ENCODE measurements around the gene CIDEA. TPM values are rescaled to one million over a fixed set of nuclear protein-coding genes. Genes with fewer than 3 reads are reported as not detected.

Gene CIDEA
- total RNA-seq, 1 experiment from 2014 or later: 0.50 TPM

- TF ChIP-seq MLX (CRISPR knock-in tag; IDR thresholded peaks at IDR 0.05) (no peak), ATF1 (CRISPR knock-in tag; IDR thresholded peaks at IDR 0.05) (no peak), GABPB1 (CRISPR knock-in tag; IDR thresholded peaks at IDR 0.05) (no peak), ZBTB43 (CRISPR knock-in tag; IDR thresholded peaks at IDR 0.05) (no peak)
Measured at GRCh38 chr18:12255626-12256026, 1.5 kb downstream of the CIDEA start (continued).

GRCh38 chr18:12256951-12257350 lies 2.8 kb downstream of the CIDEA start:
- H3K27ac Mint-ChIP-seq: no peak overlapping the region
- H3K27me3 Mint-ChIP-seq (ENCODE audit: low read depth): peaks cover 57% of the 10 kb centered on the region
- H3K9me3 Mint-ChIP-seq: no peaks in the 10 kb centered on the region
- H3K4me3 Mint-ChIP-seq: no peak overlapping the region
- H3K4me1 Mint-ChIP-seq: peaks cover 24% of the 10 kb centered on the region
- ATAC-seq: no peak
- TF ChIP-seq NFE2L1 (CRISPR knock-in tag; IDR thresholded peaks at IDR 0.05): no peak
- no peak for TF ChIP-seq ZNF121 (CRISPR knock-in tag; IDR thresholded peaks at IDR 0.05)
- no peak for TF ChIP-seq MYBL2 (CRISPR knock-in tag; IDR thresholded peaks at IDR 0.05)
- TF ChIP-seq HMGA2 (CRISPR knock-in tag; IDR thresholded peaks at IDR 0.05): no peak
- TF ChIP-seq IRF1 (CRISPR knock-in tag; IDR thresholded peaks at IDR 0.05): no peak
- TF ChIP-seq ATF2 (CRISPR knock-in tag; IDR thresholded peaks at IDR 0.05; ENCODE audit: borderline replicate concordance, low read depth): no peak
- no peak for TF ChIP-seq GABPB1 (CRISPR knock-in tag; IDR thresholded peaks at IDR 0.05)
- no peak for TF ChIP-seq ZNF281 (CRISPR knock-in tag; IDR thresholded peaks at IDR 0.05)
- ChIA-PET POLR2A (no interaction called here), CTCF (interaction anchor here (2.0 to 5.7 kb wide), 2 partner anchors 10 to 15 kb away, joined by 14 to 50 read pairs; no protein-coding TSS in a partner anchor)
- no peaks in the 10 kb centered on the region for H3K36me3 Mint-ChIP-seq
- DNase-seq (ENCODE audit: low spot score): no peak

- H3K27ac Mint-ChIP-seq: no peak overlapping the region
- POLR2A ChIA-PET: no interaction called here
- H3K4me1 Mint-ChIP-seq: peaks cover 21% of the 10 kb centered on the region
- CTCF ChIA-PET: interaction anchor here (1.2 to 4.0 kb wide), 2 partner anchors 14 to 70 kb away, joined by 3 to 33 read pairs; no protein-coding TSS in a partner anchor
- no peak for ATAC-seq
- H3K9me3 Mint-ChIP-seq: no peaks in the 10 kb centered on the region
- DNase-seq (ENCODE audit: low spot score): no peak
- no peak overlapping the region for H3K4me3 Mint-ChIP-seq
- H3K36me3 Mint-ChIP-seq: no peaks in the 10 kb centered on the region
- H3K27me3 Mint-ChIP-seq (ENCODE audit: low read depth): peaks cover 45% of the 10 kb centered on the region
- TF ChIP-seq ATF6 (CRISPR knock-in tag; IDR thresholded peaks at IDR 0.05) (no peak), RORB (CRISPR knock-in tag; IDR thresholded peaks at IDR 0.05) (no peak), NFYB (CRISPR knock-in tag; conservative IDR thresholded peaks at IDR 0.05; ENCODE audit: low read depth) (no peak), ZBTB21 (CRISPR knock-in tag; IDR thresholded peaks at IDR 0.05; ENCODE audit: borderline replicate concordance) (no peak), USF2 (CRISPR knock-in tag; IDR thresholded peaks at IDR 0.05) (no peak), ZNF121 (CRISPR knock-in tag; IDR thresholded peaks at IDR 0.05) (no peak), PRDM15 (CRISPR knock-in tag; IDR thresholded peaks at IDR 0.05) (no peak), JUN (CRISPR knock-in tag; IDR thresholded peaks at IDR 0.05) (no peak), ATF1 (CRISPR knock-in tag; IDR thresholded peaks at IDR 0.05) (no peak)
Measured at GRCh38 chr18:12257996-12258718, 4.0 kb downstream of the CIDEA start.
